GM12892 (cell line): ENCODE results near the gene EMX1.
A peak's percentile ranks its signal among the peaks of the same experiment; 100 is the strongest.

ENCODE experiments used
- DNase-seq: peaks from one replicate; pipeline ENCODE4 v3.0.0; 2011; ENCODE audit not compliant: insufficient read length
- FAIRE-seq: peaks from 2 replicates; lab custom pipeline; 2011; peaks lifted over from hg19 to GRCh38; lab: Jason Lieb, UNC
- POLR2A ChIP-seq: IDR thresholded peaks from 2 replicates; pipeline ENCODE4 v1.6.1; 2011; ENCODE audit warnings: low read depth, low read length, control low read depth
- POLR2AphosphoS5 ChIP-seq: IDR thresholded peaks from 2 replicates; pipeline ENCODE4 v1.6.1; 2011; ENCODE audit warnings: low read depth, low read length, control low read depth
- TAF1 ChIP-seq: IDR thresholded peaks from 2 replicates; pipeline ENCODE4 v1.6.1; 2011; ENCODE audit warnings: low read depth, mild to moderate bottlenecking, control low read depth, low read length, borderline replicate concordance

The EMX1 gene

GRCh38 chr2:72908741-72909140, 8.6 kb upstream of the EMX1 start:
- FAIRE-seq (no peak), DNase-seq (no peak)
- no peak for TF ChIP-seq TAF1
- no peak for TF ChIP-seq POLR2AphosphoS5
- no peak for TF ChIP-seq POLR2A

GRCh38 chr2:72911256-72911655, 6.1 kb upstream of the EMX1 start:
- DNase-seq = no peak
- TF ChIP-seq TAF1 (no peak), POLR2AphosphoS5 (no peak), POLR2A (no peak)
- FAIRE-seq = no peak

GRCh38 chr2:72913486-72914205, 3.7 kb upstream of the EMX1 start:
- no peak for TF ChIP-seq TAF1
- TF ChIP-seq POLR2A = no peak
- no peak for TF ChIP-seq POLR2AphosphoS5
- FAIRE-seq (no peak), DNase-seq (no peak)

GRCh38 chr2:72914206-72914559, 3.1 kb upstream of the EMX1 start:
- FAIRE-seq (no peak), DNase-seq (no peak)
- no peak for TF ChIP-seq POLR2A
- TF ChIP-seq TAF1 = no peak
- TF ChIP-seq POLR2AphosphoS5 = no peak

- DNase-seq (no peak), FAIRE-seq (peak; percentile 74)
- TF ChIP-seq TAF1 (no peak), POLR2AphosphoS5 (no peak), POLR2A (no peak)
These were observed 2.6 kb upstream of the EMX1 start for GRCh38 chr2:72914589-72915319.

- FAIRE-seq = no peak
- TF ChIP-seq POLR2A = no peak
- TF ChIP-seq TAF1 = no peak
- TF ChIP-seq POLR2AphosphoS5 = no peak
- DNase-seq = no peak
These were observed 1.9 kb upstream of the EMX1 start for GRCh38 chr2:72915320-72915906.

- DNase-seq (peak; percentile 66), FAIRE-seq (peak; percentile 75)
- no peak; the same call in 1 of the 2 replicates for TF ChIP-seq POLR2A
- no peak for TF ChIP-seq TAF1
- no peak for TF ChIP-seq POLR2AphosphoS5
These were observed 1.2 kb upstream of the EMX1 start for GRCh38 chr2:72915907-72916742.

- FAIRE-seq (no peak), DNase-seq (no peak)
- TF ChIP-seq POLR2A (no peak), TAF1 (no peak), POLR2AphosphoS5 (no peak)
These were observed 579 bp upstream of the EMX1 start for GRCh38 chr2:72916743-72917137.

GRCh38 chr2:72917877-72918553, 696 bp downstream of the EMX1 start:
- FAIRE-seq = no peak
- no peak for DNase-seq

GRCh38 chr2:72919414-72920317, 2.3 kb downstream of the EMX1 start:
- TF ChIP-seq POLR2A (no peak), POLR2AphosphoS5 (no peak), TAF1 (no peak)

More at GRCh38 chr2:72917877-72918553, 696 bp downstream of the EMX1 start:
- no peak for TF ChIP-seq POLR2A
- TF ChIP-seq POLR2AphosphoS5 = no peak
- TF ChIP-seq TAF1 = no peak

More at GRCh38 chr2:72919414-72920317, 2.3 kb downstream of the EMX1 start:
- no peak for FAIRE-seq
- no peak for DNase-seq
